ENCODE measurements around the gene JHY.

- no peak for TF ChIP-seq ZNF274 (IDR thresholded peaks at IDR 0.05; ENCODE audit: low read depth, low read length)
- TF ChIP-seq YY1 (IDR thresholded peaks at IDR 0.05; ENCODE audit: insufficient read depth, insufficient read length): no peak
- TF ChIP-seq SUZ12 (IDR thresholded peaks at IDR 0.05; ENCODE audit: extremely low read depth, insufficient read depth, insufficient read length): peak; percentile 67
These were observed 95.1 kb downstream of the JHY start for GRCh38 chr11:122977470-122978298.
